Stimulated activated CD8-positive, alpha-beta memory T cell treated with anti-CD3 and anti-CD28 coated beads, Interleukin-15, amount 100 ng/mL, for 4 hours (primary cell): ENCODE data around the gene RIMBP2.

Experiments
- DNase-seq, 2 donors: peaks; one replicate each; pipeline ENCODE4 v3.0.0-alpha.2; 2020; ENCODE audit warnings: low read depth in 2 of 2

Gene RIMBP2

DNA sequence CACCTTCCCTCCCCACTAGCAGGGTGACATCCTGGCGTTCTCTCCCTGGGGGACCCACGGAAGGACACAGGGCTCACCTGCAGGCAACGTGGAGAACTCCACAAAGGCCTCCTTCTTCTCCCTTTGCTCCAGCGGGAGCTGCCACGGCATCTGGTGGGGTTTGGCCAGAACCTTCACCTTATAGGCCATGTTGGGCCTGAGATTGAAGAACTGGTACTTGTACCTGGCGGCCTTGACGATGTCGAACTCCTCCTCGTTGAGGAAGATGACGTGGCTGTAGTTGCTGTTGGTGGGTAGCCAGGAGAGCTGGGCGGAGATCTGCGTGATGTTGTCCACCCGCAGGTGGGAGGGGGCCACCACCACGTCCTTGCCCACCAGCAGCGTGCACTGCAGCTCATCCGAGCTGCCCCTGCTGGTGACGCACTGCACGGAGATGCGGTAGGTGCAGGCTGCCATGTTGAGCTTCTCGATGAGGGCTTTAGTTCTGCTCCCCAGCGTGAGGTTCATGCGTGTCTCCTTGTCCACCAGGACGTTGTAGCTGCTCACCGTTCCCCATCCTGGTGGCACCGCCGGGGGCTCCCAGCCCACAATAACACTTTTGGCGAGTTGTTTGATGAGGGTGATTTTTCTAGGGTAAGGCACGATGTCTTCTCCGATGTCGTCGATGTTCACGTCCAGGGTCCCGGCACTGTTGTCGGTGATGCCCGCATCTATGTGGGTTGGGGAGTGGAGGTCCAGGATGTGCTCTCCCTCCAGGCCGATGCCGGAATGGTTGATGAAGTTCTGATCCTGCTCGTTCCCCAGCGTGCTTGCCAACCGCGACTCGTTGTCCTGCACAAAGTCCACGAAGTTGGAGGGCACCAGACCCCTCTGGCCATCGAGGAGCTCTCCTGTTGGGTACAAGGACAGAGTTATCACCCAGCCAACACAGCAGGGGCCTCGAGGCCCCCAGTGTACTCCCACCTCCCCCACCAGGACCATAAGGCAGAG, 274.0 kb downstream of the RIMBP2 start:
- DNase-seq = no peak

DNA sequence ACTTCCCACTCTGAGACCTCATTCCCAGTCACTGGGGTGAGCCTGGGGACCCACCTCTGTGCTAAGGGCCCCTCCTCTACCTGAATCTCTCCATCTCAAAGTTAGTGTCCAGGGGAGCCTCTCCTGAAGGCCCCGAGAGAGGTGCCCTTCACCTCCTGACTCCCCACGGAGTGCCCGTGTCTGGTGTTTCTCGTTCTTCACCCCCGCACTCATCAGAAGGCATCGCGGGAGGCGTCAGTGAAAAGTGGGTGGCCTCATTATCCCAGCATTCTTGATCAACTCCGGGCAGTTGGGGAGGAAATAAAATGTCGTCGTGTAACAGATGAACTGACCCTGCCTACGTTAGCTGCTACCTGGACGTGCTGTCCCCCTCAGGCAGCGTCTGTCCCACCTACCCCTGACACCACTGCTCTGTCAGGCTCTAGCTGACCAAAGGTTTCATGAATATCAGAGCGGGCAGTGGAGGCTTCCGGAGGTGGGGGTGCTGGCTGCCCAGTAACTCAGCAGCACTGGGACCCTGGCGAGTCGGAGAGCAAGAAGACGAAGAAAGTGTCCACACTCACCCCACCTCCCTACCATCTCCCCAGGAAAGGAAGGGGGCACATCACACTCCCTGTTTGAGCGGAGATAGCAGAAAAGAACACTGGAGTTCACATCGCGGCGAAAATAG, 275.6 kb downstream of the RIMBP2 start:
- no peak for DNase-seq

DNA sequence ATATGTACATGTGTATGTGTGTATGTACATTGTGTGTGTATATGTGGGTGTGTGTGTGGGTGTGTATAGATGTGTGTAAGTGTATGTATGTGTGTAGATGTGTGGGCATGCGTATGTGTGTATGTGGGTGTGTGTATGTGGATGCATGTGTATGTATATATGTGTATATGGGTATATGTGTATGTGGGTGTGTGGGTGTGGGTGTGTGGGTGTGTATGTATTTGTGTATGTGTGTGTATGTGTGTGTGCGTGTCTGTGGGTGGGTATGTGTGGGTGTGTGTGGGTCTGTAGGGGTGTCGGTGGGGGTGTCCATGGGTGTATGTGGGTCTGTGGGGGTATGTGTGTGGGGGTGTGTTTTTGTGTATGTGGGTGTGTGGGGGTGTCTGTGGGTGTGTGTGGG, 276.8 kb downstream of the RIMBP2 start:
- DNase-seq = no peak

DNA sequence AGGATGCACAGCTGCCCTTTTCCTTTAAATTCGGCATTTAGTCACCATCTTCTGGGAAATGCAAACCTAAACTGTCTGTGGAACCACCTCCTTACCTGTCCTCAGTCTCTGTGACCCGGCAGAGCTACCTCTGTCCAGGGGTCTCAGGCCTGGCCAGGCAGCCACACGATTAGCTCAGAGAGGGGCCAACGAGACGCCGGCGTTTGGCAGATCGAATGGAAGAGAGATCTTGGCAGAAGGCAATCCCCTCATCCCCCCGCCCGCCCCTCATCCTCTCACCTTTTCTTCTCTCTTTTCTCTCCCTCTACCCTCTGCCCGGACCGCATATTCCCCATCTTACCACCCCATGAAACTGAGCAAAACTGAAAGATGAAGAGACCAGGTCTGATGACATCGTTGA, 277.4 kb downstream of the RIMBP2 start:
- DNase-seq = no peak

DNA sequence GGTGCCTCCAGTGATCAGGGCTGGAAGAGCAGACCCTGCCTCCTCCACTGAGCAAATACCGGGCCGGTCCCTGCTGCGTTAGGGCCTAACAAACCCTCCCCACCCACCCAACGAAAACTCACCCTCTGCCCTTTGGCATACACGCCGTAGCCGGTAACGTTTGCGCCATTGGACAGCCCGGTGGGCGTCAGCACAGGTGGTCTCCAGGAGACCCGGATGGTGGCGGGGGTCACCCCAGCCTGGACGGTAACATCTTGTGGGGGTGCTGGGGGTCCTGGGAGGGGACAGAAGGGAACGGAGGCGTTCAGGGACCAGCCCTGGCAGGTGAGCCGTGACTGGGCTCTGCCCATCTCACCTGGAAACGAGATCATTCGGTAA, 277.9 kb downstream of the RIMBP2 start:
- DNase-seq = no peak

DNA sequence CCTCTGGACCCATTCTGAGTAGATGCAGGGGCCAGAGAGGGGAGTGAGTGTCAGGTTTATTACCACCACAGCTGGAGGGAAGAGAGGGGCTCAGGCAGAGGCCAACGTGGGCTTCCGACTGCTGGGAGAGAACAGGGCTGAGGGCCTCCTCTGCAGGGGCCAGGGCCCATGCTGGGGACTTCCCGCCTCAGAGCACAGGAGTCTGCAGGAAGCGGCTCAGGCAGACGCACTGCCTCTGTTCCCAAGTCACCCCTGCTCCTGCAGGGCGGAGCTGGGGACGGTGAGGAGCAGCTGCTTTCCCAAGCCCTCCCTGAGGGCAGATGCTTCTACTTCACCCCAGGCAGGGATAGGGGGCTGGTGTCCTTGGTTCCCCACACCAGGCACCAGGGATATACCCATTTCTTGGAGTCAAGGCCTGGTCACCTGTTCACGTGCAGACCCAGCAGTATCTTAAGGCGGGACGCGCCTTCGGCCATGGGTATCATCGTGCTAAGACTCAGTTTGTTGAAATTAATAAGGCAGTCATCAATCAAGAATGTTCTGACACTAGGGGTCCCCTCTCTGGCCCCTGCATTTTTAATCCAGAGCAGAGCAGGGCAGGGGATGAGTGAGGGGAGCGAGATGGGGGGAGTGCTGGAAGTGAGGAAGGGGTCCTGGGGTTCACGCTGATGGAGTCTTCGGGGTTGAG, 278.4 kb downstream of the RIMBP2 start:
- DNase-seq = no peak

DNA sequence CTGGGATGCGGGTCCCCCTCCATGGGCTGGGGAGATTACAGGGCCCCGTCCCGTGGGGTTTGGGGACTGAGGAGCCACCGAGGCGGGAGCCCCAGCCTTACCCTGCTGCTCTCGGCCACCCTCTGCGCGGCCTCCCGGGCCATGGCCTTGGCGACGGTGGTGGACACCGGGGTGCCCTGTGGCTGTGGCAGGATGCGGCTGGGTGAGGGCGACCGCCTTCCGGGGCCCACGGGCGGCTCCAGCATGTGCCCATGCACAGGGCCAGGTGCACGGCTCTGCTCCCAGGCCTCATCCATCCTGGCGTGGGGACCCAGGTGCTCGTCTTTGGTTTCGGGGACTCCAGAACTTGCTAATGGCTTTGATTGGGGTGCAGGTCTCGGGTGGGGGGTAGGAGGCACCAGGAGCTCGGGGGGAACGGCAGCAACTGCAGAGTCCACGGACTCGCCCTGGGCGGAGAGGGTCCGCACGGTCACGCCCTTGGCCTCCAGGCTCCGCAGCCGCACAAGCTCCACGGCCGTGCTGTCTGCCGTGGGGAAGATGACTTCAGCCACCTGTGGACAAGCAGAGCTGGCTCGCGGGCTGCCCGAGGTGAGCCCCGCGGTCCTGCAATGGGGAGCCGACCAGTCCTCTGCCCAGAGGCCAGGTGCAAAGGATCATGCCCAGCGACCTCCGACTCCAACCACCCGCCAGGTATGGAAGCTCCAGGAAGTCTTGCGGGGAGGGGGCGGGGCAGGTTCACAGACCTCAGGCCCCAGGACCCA, 279.2 kb downstream of the RIMBP2 start:
- no peak for DNase-seq

DNA sequence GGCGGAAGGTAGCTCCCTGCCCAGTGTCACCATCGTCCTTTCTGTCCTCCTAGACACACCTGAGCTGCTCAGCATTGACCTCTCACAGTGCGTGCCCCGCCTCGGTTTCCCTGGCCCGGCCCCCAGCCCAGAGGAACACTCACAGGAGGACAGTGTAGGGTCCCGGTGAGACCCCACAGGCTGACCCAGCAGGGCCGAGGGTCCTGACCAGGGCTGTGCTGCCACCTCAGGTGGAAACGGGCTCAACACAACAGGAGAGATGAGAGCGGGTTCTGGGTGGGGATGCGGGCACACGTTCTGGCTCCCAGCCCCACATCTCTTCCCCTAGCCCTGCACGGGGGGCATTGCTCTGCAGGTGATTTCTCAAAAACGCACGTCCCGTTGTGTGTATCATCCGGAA, 280.3 kb downstream of the RIMBP2 start:
- DNase-seq = no peak

- no peak for DNase-seq
Measured at GRCh38 chr12:130435331-130435730, 280.8 kb downstream of the RIMBP2 start.

DNA sequence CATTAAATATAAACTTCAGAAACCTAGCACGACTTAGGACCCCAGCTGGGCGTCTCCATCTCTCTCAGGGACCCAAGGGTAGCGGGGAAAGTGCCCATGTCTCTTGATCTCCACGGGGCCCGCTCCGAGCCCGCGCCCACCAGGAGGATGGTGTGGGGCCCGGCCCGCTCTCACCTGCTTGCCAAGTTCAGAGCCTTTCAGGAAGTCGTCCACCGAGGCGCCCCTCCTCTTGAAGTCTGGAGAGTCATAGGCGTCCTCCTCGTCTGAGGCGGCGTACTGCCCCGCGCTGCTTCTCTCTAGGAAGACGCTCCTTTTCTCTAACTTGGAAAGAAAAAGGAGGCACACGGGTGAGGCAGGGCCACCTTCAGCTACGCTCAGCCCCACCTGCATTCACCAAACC, 281.5 kb downstream of the RIMBP2 start:
- no peak for DNase-seq

GRCh38 chr12:130433834-130434233, 282.3 kb downstream of the RIMBP2 start:
- no peak for DNase-seq

GRCh38 chr12:130433411-130433810, 282.7 kb downstream of the RIMBP2 start:
- no peak for DNase-seq

DNA sequence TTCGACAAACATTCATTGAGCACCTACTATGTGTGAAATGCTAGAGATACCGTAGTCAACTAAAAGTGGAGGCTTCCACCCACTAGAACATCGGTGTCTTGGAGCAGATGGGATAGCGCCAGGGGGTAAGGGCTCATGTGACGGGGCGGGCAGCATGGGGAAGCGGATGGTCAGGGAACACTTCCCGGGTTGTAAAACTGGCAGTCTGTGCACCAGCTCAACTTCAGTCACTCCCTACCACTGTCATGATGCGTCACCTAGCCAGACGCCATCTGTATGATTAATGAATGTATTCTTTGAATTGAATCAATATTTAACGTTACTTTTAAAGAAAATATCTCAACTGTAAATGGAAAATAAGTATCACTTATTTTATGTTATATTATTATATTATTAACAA, 284.9 kb downstream of the RIMBP2 start:
- no peak for DNase-seq

DNA sequence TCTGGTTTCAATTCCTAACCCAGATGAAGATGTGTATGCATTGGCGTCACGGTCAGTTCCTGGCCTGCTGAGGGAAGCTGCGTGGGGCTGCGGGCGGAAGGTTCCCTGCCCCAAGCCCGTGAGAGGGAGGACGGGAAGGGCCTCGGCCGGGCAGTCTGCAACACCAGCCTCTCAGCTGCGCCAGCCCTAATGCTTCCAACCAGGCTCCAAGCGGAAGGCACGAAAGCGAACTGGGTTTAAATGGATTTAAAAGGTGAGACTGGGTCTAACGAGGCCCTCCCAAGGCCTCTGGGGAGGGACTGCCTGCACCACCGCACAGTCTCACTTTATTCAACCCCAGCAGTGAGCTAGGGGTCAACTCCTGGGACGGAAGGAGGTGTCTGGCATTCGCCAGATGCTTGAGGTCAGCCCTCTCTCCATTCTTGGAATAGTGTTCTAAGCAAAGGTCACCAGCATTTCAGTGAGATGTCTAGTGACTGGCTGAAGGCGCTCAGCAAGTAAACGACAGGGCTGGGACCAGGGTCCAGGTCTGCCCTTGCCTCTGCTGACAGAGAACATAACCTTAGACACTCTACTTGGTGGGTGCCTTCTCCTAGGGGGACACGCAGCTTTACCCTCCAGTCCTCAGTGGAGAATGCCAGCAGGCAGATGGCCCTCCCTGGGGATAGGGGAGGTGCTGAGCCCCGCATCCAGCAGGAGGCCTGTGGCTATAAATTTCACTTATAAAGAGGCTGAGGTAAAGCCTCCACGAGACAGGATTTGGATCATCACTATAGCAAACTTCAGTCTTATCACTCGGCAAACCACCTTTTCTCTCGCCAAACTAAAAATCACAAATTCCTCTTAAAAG, 286.2 kb downstream of the RIMBP2 start:
- no peak for DNase-seq

DNA sequence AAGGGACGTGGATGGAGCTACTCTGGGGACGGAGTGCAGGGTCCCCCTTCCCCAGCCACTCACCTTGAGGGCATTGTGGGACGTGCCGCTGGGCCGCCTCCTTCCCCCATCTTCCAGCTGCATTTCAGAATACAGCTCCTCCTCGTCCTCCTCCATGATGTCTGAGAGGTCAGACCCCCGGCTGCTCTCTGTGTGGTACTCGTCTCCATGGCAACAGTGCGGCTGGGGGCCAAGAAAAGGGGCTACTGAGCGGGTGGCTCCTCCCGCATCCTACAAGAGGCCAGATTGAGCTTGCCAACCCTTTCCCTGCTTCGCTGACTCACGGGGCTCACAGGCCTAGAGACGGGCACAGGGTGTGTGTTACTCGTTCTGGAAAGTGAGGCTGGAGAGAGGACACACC, 288.0 kb downstream of the RIMBP2 start:
- DNase-seq = no peak

- DNase-seq = no peak
Measured at GRCh38 chr12:130427381-130427887, 288.7 kb downstream of the RIMBP2 start.

GRCh38 chr12:130425698-130426245, 290.3 kb downstream of the RIMBP2 start:
- no peak for DNase-seq

GRCh38 chr12:130424858-130425697, 291.0 kb downstream of the RIMBP2 start:
- no peak for DNase-seq
